ENCODE measurements around the gene TPRA1. TPM values are rescaled to one million over a fixed set of nuclear protein-coding genes. Genes with fewer than 3 reads are reported as not detected.
A peak's percentile ranks its signal among the peaks of the same experiment; 100 is the strongest.

TPRA1 gene
- total and polyA plus RNA-seq, 9 of the 15 experiments (the other 6 are each of a cell fraction or from before 2014, with no cell fraction given): 0.66 to 21.5 (median 11.1) TPM

- ChIA-PET CTCF (ENCODE audit: low intra/inter-chr PET ratio) (no interaction called here), POLR2A (interaction anchor here (0.8 to 3.1 kb wide), 5 partner anchors 9 to 63 kb away, joined by 3 to 18 read pairs (median 5); partner anchors contain the start of genes MCM2 and TPRA1)
- Histone ChIP-seq H3K9me1 (ENCODE audit: control insufficient read depth, insufficient read depth, low read length) (no peaks in the 10 kb centered on the region), H2AFZ (ENCODE audit: low read depth, low read length) (no peak overlapping the region), H4K20me1 (replicated peaks; ENCODE audit: control insufficient read depth, insufficient read depth, low read length) (no peaks in the 10 kb centered on the region; the same call in 1 of the 2 replicates), H3K27ac (ENCODE audit: extremely low read depth, low read depth, low read length) (no peak overlapping the region), H3K4me2 (ENCODE audit: insufficient read depth, low read length) (no peak overlapping the region), H3K79me2 (ENCODE audit: control insufficient read depth, insufficient read depth, low read length) (no peaks in the 10 kb centered on the region), H3K9me3 (replicated peaks; ENCODE audit: control insufficient read depth, insufficient read depth, low read depth, low read length) (no peaks in the 10 kb centered on the region), H3K4me1 (replicated peaks in 1 of 2; ENCODE audit: control insufficient read depth in 2 of 2, insufficient read depth in 2 of 2, low read length in 2 of 2) (no peaks in the 10 kb centered on the region), H3K27me3 (ENCODE audit: control insufficient read depth in 2 of 2, insufficient read depth in 2 of 2, low read length in 2 of 2) (no peaks in the 10 kb centered on the region), H3K9ac (ENCODE audit: insufficient read depth in 1 of 2, low read depth in 2 of 2, low read length in 2 of 2) (no peak overlapping the region; a peak in 1 of 4 replicates), H3K4me3 (no peak overlapping the region), H3K36me3 (ENCODE audit: control insufficient read depth, insufficient read depth, low read length) (peaks cover 64% of the 10 kb centered on the region; the same call in 2 of the 3 replicates)
- DNase-seq (ENCODE audit: extremely low read depth in 1 of 4, low spot score in 3 of 4) (no peak), FAIRE-seq (no peak), ATAC-seq (no peak)
- in situ Hi-C loops (cut with MboI): no loop called here
- BruUV-seq (replicated peaks): no TSS peak
- 96% methylated on average over 22 of the region's 32 CpGs for WGBS (ENCODE audit: insufficient coverage, low coverage, missing lambda C conversion rate)
- intact Hi-C loops (cut with micrococcal nuclease): no loop called here
- TF ChIP-seq ZFP91 (CRISPR knock-in tag; IDR thresholded peaks at IDR 0.05): no peak
- TF ChIP-seq POLR2G (IDR thresholded peaks at IDR 0.05; ENCODE audit: low read depth, low read length): peak; percentile 51
- no peak for TF ChIP-seq NFYB (IDR thresholded peaks at IDR 0.05; ENCODE audit: extremely low read depth, insufficient read length)
- TF ChIP-seq CREB5 (CRISPR knock-in tag; IDR thresholded peaks at IDR 0.05): no peak
- no peak for TF ChIP-seq ZC3H4 (CRISPR knock-in tag; IDR thresholded peaks at IDR 0.05; ENCODE audit: borderline replicate concordance)
- no peak for TF ChIP-seq FOS (IDR thresholded peaks at IDR 0.05; ENCODE audit: extremely low read depth, insufficient read length)
- TF ChIP-seq, protein P1, sequence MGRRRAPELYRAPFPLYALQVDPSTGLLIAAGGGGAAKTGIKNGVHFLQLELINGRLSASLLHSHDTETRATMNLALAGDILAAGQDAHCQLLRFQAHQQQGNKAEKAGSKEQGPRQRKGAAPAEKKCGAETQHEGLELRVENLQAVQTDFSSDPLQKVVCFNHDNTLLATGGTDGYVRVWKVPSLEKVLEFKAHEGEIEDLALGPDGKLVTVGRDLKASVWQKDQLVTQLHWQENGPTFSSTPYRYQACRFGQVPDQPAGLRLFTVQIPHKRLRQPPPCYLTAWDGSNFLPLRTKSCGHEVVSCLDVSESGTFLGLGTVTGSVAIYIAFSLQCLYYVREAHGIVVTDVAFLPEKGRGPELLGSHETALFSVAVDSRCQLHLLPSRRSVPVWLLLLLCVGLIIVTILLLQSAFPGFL (CRISPR knock-in tag; IDR thresholded peaks at IDR 0.05): no peak
- TF ChIP-seq CREM (IDR thresholded peaks at IDR 0.05; ENCODE audit: low read depth): no peak
- no peak for TF ChIP-seq ZNF764 (CRISPR knock-in tag; IDR thresholded peaks at IDR 0.05; ENCODE audit: low read depth)
- peak; percentile 45; the same call in 1 of the 2 replicates for TF ChIP-seq RBFOX2 (IDR thresholded peaks at IDR 0.05; ENCODE audit: low read depth, low read length)
- no peak for TF ChIP-seq SAFB2 (IDR thresholded peaks at IDR 0.05; ENCODE audit: borderline replicate concordance, low read depth, low read length, severe bottlenecking)
Observed at GRCh38 chr3:127620637-127621375, 30.3 kb upstream of the TPRA1 start.
